Endothelial cell (in vitro differentiated cells): Measurements from ENCODE around the gene TAS2R43. TPM values are rescaled to one million over a fixed set of nuclear protein-coding genes. Genes with fewer than 3 reads are reported as not detected.
A peak's percentile ranks its signal among the peaks of the same experiment; 100 is the strongest.
"Not testable (repeated sequence)": the region's sequence is repeated elsewhere in the genome, so short reads cannot be mapped to it uniquely, and the experiment has no call there.

Experiments
- DNase-seq: peaks from one replicate; pipeline ENCODE4 v3.0.0; 2021; ENCODE audit warnings: low spot score
- H3K27ac Mint-ChIP-seq: one replicate; pipeline ENCODE4 v1.8.0; 2021; ENCODE audit warnings: mixed read lengths, inconsistent platforms; ENCODE audit not compliant: unreplicated experiment
- H3K27me3 Mint-ChIP-seq: one replicate; pipeline ENCODE4 v1.8.0; 2021; ENCODE audit warnings: mild to moderate bottlenecking, moderate library complexity, mixed read lengths, inconsistent platforms; ENCODE audit not compliant: unreplicated experiment
- H3K36me3 Mint-ChIP-seq: one replicate; pipeline ENCODE4 v1.8.0; 2021; ENCODE audit warnings: mild to moderate bottlenecking, low read depth, mixed read lengths, inconsistent platforms; ENCODE audit not compliant: unreplicated experiment
- H3K4me1 Mint-ChIP-seq: one replicate; pipeline ENCODE4 v1.8.0; 2021; ENCODE audit warnings: mild to moderate bottlenecking, mixed read lengths, inconsistent platforms; ENCODE audit not compliant: unreplicated experiment
- H3K4me3 Mint-ChIP-seq: one replicate; pipeline ENCODE4 v1.8.0; 2021; ENCODE audit warnings: mild to moderate bottlenecking, mixed read lengths, inconsistent platforms; ENCODE audit not compliant: unreplicated experiment
- H3K9me3 Mint-ChIP-seq: one replicate; pipeline ENCODE4 v1.8.0; 2021; ENCODE audit warnings: mixed read lengths, inconsistent platforms; ENCODE audit not compliant: unreplicated experiment
- CTCF ChIP-seq: fragments of 200-600 bp; sonication (generic); IDR thresholded peaks from one replicate; pipeline ENCODE4 v1.5.0; 2021; ENCODE audit warnings: antibody characterized with exemption; ENCODE audit not compliant: unreplicated experiment
- total RNA-seq: library from RNA; stranded (reverse); fragmentation: NEBNext Ultra II Directional; extraction: Animal tissue kit (Norgen Biotek cat#: 25700); gene quantifications from one replicate; pipeline ENCODE4 v1.2.1, GENCODE V29; 2021; ENCODE audit not compliant: unreplicated experiment

Gene TAS2R43
- total RNA-seq, 1 donor from 2014 or later: 0.62 TPM

- H3K36me3 Mint-ChIP-seq: peaks cover 3% of the 10 kb centered on the region
- H3K4me3 Mint-ChIP-seq: no peak overlapping the region
- peaks cover 1% of the 10 kb centered on the region for H3K27me3 Mint-ChIP-seq
- H3K4me1 Mint-ChIP-seq: no peaks in the 10 kb centered on the region
- H3K9me3 Mint-ChIP-seq: no peaks in the 10 kb centered on the region
- DNase-seq: no peak
- TF ChIP-seq CTCF: no peak
- H3K27ac Mint-ChIP-seq: no peak overlapping the region
Observed at GRCh38 chr12:11130999-11131398, 38.9 kb upstream of the TAS2R43 start.

DNA sequence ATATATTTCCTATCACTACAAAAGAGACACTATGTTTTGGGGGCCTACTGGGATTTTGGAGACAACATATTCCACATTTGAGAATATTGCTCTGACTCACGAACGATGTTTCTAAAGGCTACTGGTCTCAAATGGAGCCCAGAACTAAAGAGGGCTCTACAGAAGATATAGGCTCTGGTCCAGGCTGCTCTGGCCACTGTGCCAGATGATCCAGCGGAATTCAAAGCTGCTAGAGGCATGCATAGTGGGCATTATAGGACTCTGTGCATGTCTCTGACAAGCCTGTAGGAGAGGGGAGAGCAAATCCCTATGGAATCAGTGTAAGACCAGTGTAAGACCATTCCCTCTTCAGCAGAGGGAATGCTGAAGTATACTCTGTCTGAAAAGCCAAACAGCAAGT, 38.3 kb upstream of the TAS2R43 start:
- no peak for DNase-seq
- H3K27me3 Mint-ChIP-seq: peaks cover 1% of the 10 kb centered on the region
- peaks cover 3% of the 10 kb centered on the region for H3K36me3 Mint-ChIP-seq
- no peaks in the 10 kb centered on the region for H3K4me1 Mint-ChIP-seq
- H3K9me3 Mint-ChIP-seq: no peaks in the 10 kb centered on the region
- no peak overlapping the region for H3K27ac Mint-ChIP-seq
- no peak overlapping the region for H3K4me3 Mint-ChIP-seq
- TF ChIP-seq CTCF: no peak

- not testable (repeated sequence) for H3K9me3 Mint-ChIP-seq, H3K27me3 Mint-ChIP-seq, DNase-seq, H3K27ac Mint-ChIP-seq, H3K4me3 Mint-ChIP-seq, H3K4me1 Mint-ChIP-seq
- peaks cover 38% of the 10 kb centered on the region for H3K36me3 Mint-ChIP-seq
Observed at GRCh38 chr12:11114130-11114529, 22.0 kb upstream of the TAS2R43 start.

DNA sequence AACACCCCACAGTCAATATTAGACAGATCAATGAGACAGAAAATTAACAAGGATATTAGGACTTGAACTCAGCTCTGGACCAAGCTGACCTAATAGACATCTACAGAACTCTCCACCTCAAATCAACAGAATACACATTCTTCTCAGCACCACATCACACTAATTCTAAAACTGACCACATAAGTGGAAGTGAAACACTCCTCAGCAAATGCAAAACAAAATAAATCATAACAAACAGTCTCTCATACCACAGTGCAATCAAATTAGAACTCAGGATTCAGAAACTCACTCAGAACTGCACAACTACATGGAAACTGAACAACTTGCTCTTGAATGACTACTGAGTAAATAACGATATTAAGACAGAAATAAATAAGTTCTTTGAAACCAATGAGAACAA, 19.1 kb upstream of the TAS2R43 start:
- not testable (repeated sequence) for DNase-seq, H3K27ac Mint-ChIP-seq, H3K9me3 Mint-ChIP-seq, H3K27me3 Mint-ChIP-seq, H3K4me1 Mint-ChIP-seq
- peak overlapping the region; percentile 76 for H3K4me3 Mint-ChIP-seq
- peaks cover 40% of the 10 kb centered on the region for H3K36me3 Mint-ChIP-seq

GRCh38 chr12:11108862-11109261, 16.7 kb upstream of the TAS2R43 start:
- Mint-ChIP-seq H3K4me1 (no peaks in the 10 kb centered on the region), H3K36me3 (peaks cover 42% of the 10 kb centered on the region), H3K4me3 (no peak overlapping the region), H3K27me3 (peaks cover 5% of the 10 kb centered on the region), H3K9me3 (no peaks in the 10 kb centered on the region), H3K27ac (no peak overlapping the region)
- DNase-seq: no peak
- no peak for TF ChIP-seq CTCF

- Mint-ChIP-seq H3K27ac (no peak overlapping the region), H3K4me1 (no peaks in the 10 kb centered on the region), H3K9me3 (no peaks in the 10 kb centered on the region)
Observed at GRCh38 chr12:11107719-11108118, 15.6 kb upstream of the TAS2R43 start.

More at GRCh38 chr12:11107719-11108118, 15.6 kb upstream of the TAS2R43 start:
- Mint-ChIP-seq H3K27me3 (peaks cover 6% of the 10 kb centered on the region), H3K36me3 (peaks cover 48% of the 10 kb centered on the region), H3K4me3 (no peak overlapping the region)
- no peak for TF ChIP-seq CTCF
- no peak for DNase-seq
